H1 (cell line): ENCODE data around the gene SOX6. TPM values are rescaled to one million over a fixed set of nuclear protein-coding genes. Genes with fewer than 3 reads are reported as not detected.

Source experiments
- CTCF ChIA-PET: fragments of 300-600 bp; sonication (Branson Sonifier 250); formaldehyde crosslinking; loops from one replicate; lab custom pipeline; 2021; ENCODE audit not compliant: partially characterized antibody; lab: Charles Lee
- POLR2A ChIA-PET: fragments of 300-600 bp; sonication (Branson Sonifier 250); formaldehyde crosslinking; loops from one replicate; lab custom pipeline; 2021; ENCODE audit warnings: inconsistent platforms; ENCODE audit not compliant: partially characterized antibody; lab: Charles Lee
- DNase-seq, 2 experiments: peaks; one replicate each; pipeline versions ENCODE4 v3.0.0 to v3.0.0-alpha.2; 2010 to 2022; ENCODE audit warnings: low spot score in 2 of 2, low read depth in 1 of 2, mixed read lengths in 1 of 2
- FAIRE-seq: peaks from 2 replicates; lab custom pipeline; 2011; peaks lifted over from hg19 to GRCh38; lab: Jason Lieb, UNC
- H2AFZ ChIP-seq: 2 replicates; pipeline ENCODE4 v1.8.1; 2012; ENCODE audit warnings: low read length, inconsistent platforms
- H2AK5ac ChIP-seq: 2 replicates; pipeline ENCODE4 v1.6.1; 2013; ENCODE audit warnings: low read depth, low read length
- H2BK120ac ChIP-seq: replicated peaks from 2 replicates; pipeline ENCODE3; 2013; ENCODE audit warnings: low read depth, low read length, inconsistent platforms
- H2BK12ac ChIP-seq: 2 replicates; pipeline ENCODE4 v1.6.1; 2013; ENCODE audit warnings: low read depth, low read length
- H2BK15ac ChIP-seq: 2 replicates; pipeline ENCODE4 v1.6.1; 2013; ENCODE audit warnings: low read length
- H2BK20ac ChIP-seq: 2 replicates; pipeline ENCODE4 v1.6.1; 2013; ENCODE audit warnings: low read length
- H2BK5ac ChIP-seq: 2 replicates; pipeline ENCODE4 v1.6.1; 2013; ENCODE audit warnings: low read depth, low read length
- H3K14ac ChIP-seq: 2 replicates; pipeline ENCODE4 v1.6.1; 2013; ENCODE audit warnings: inconsistent platforms; ENCODE audit not compliant: insufficient read length
- H3K18ac ChIP-seq: 2 replicates; pipeline ENCODE4 v1.6.1; 2013; ENCODE audit warnings: low read length; ENCODE audit errors: extremely low read depth
- H3K23ac ChIP-seq: 2 replicates; pipeline ENCODE4 v1.6.1; 2013; ENCODE audit warnings: inconsistent platforms; ENCODE audit not compliant: insufficient read length
- H3K23me2 ChIP-seq: 2 replicates; pipeline ENCODE4 v1.6.1; 2013; ENCODE audit warnings: low read depth, low read length
- H3K27ac ChIP-seq: 2 replicates; pipeline ENCODE4 v1.6.1; 2011; ENCODE audit warnings: low read depth, low read length, inconsistent platforms
- H3K27me3 ChIP-seq, 4 experiments: replicated peaks in 1 of 4; 1 replicate in 1 of 4; 2 replicates in 3 of 4; pipeline versions ENCODE4 v1.6.1 to v1.8.1; 2011 to 2013; ENCODE audit warnings: low read length in 3 of 4, mild to moderate bottlenecking in 3 of 4, inconsistent platforms in 2 of 4, mixed read lengths in 2 of 4, moderate library complexity in 1 of 4; ENCODE audit not compliant: control insufficient read depth in 3 of 4, insufficient read depth in 3 of 4; ENCODE audit errors: extremely low read depth in 1 of 4
- H3K36me3 ChIP-seq, 4 experiments: 2 replicates each; pipeline versions ENCODE4 v1.6.1 to v1.8.1; 2011 to 2013; ENCODE audit warnings: mild to moderate bottlenecking in 4 of 4, low read length in 3 of 4, moderate library complexity in 2 of 4, control low read depth in 1 of 4, inconsistent platforms in 1 of 4; ENCODE audit not compliant: insufficient read depth in 4 of 4, control insufficient read depth in 2 of 4
- H3K4ac ChIP-seq: replicated peaks from 2 replicates; pipeline ENCODE3; 2013; ENCODE audit warnings: low read length, low read depth, mixed read lengths, inconsistent platforms; ENCODE audit not compliant: insufficient read length
- H3K4me1 ChIP-seq, 4 experiments: replicated peaks in 1 of 4; 1 replicate in 1 of 4; 2 replicates in 3 of 4; pipeline versions ENCODE4 v1.6.1 to v1.8.1; 2011 to 2013; ENCODE audit warnings: low read length in 3 of 4, inconsistent platforms in 2 of 4, mixed read lengths in 1 of 4; ENCODE audit not compliant: insufficient read depth in 4 of 4, control insufficient read depth in 3 of 4
- H3K4me2 ChIP-seq, 2 experiments: 2 replicates each; pipeline versions ENCODE4 v1.6.1 to v1.8.1; 2011 to 2013; ENCODE audit warnings: low read depth in 2 of 2, low read length in 2 of 2, control low read depth in 1 of 2, inconsistent platforms in 1 of 2, mild to moderate bottlenecking in 1 of 2; ENCODE audit not compliant: insufficient read depth in 1 of 2
- H3K4me3 ChIP-seq, 4 experiments: fragments of 200-600, 300-600 bp in 1 of 4; sonication (generic), shearing (Covaris generic), sonication (Bioruptor Twin) in 1 of 4; 2 replicates each; pipeline versions ENCODE4 v1.5.1 to v1.8.1; 2011 to 2016; ENCODE audit warnings: low read length in 4 of 4, low read depth in 3 of 4, control low read depth in 2 of 4, inconsistent platforms in 2 of 4, mild to moderate bottlenecking in 2 of 4, mixed read lengths in 1 of 4, moderate library complexity in 1 of 4; ENCODE audit not compliant: insufficient read depth in 2 of 4; ENCODE audit errors: extremely low read depth in 1 of 4
- H3K56ac ChIP-seq: replicated peaks from 2 replicates; pipeline ENCODE3; 2013; ENCODE audit warnings: low read depth, mild to moderate bottlenecking, mixed read lengths, low read length, inconsistent platforms; ENCODE audit not compliant: insufficient read length
- H3K79me1 ChIP-seq: 2 replicates; pipeline ENCODE4 v1.6.1; 2013; ENCODE audit warnings: low read depth, low read length, control low read depth
- H3K79me2 ChIP-seq, 2 experiments: 2 replicates each; pipeline versions ENCODE4 v1.6.1 to v1.8.1; 2012 to 2013; ENCODE audit warnings: low read length in 2 of 2, mild to moderate bottlenecking in 2 of 2, inconsistent platforms in 1 of 2; ENCODE audit not compliant: insufficient read depth in 2 of 2, control insufficient read depth in 1 of 2
- H3K9ac ChIP-seq, 4 experiments: replicated peaks in 1 of 4; 1 replicate in 1 of 4; 2 replicates in 3 of 4; pipeline versions ENCODE4 v1.6.1 to v1.8.1; 2011 to 2013; ENCODE audit warnings: low read depth in 3 of 4, low read length in 3 of 4, control low read depth in 2 of 4, mild to moderate bottlenecking in 2 of 4, moderate library complexity in 2 of 4, inconsistent platforms in 1 of 4; ENCODE audit errors: extremely low read depth in 1 of 4
- H3K9me3 ChIP-seq, 2 experiments: 2 replicates each; pipeline versions ENCODE4 v1.6.1 to v1.8.1; 2012 to 2013; ENCODE audit warnings: mild to moderate bottlenecking in 2 of 2, moderate library complexity in 2 of 2, control low read depth in 1 of 2, inconsistent platforms in 1 of 2, low read depth in 1 of 2, low read length in 1 of 2, mixed read lengths in 1 of 2; ENCODE audit not compliant: insufficient read depth in 2 of 2
- H4K20me1 ChIP-seq, 2 experiments: replicated peaks in 1 of 2; 2 replicates each; pipeline versions ENCODE3 to v1.8.1; 2011 to 2013; ENCODE audit warnings: inconsistent platforms in 2 of 2, low read length in 2 of 2, mild to moderate bottlenecking in 1 of 2; ENCODE audit not compliant: insufficient read depth in 2 of 2, control insufficient read depth in 1 of 2
- H4K5ac ChIP-seq: 2 replicates; pipeline ENCODE4 v1.6.1; 2013; ENCODE audit warnings: low read length, low read depth, mixed read lengths, inconsistent platforms; ENCODE audit not compliant: insufficient read length
- H4K8ac ChIP-seq: 2 replicates; pipeline ENCODE4 v1.8.0; 2013; ENCODE audit warnings: mild to moderate bottlenecking, moderate library complexity, low read length, inconsistent platforms; ENCODE audit not compliant: insufficient read depth; ENCODE audit errors: extremely low read depth
- H4K91ac ChIP-seq: replicated peaks from 2 replicates; pipeline ENCODE3; 2013; ENCODE audit warnings: low read length, mixed read lengths, inconsistent platforms; ENCODE audit not compliant: insufficient read length
- ASH2L ChIP-seq: fragments of 200-600, 300-600 bp; sonication (generic); IDR thresholded peaks from one replicate; pipeline ENCODE4 v1.7.1; 2017; ENCODE audit warnings: low read length
- CBX8 ChIP-seq: fragments of 300-800, 300-1000 bp; sonication (generic); IDR thresholded peaks from 2 replicates; pipeline ENCODE4 v1.7.1; 2016; ENCODE audit warnings: low read depth, low read length, borderline replicate concordance
- KDM5A ChIP-seq: fragments of 200-600 bp; IDR thresholded peaks from 2 replicates; pipeline ENCODE4 v1.7.1; 2012; ENCODE audit warnings: mild to moderate bottlenecking, low read length, inconsistent platforms, mixed read lengths
- MAFK ChIP-seq: IDR thresholded peaks from 2 replicates; pipeline ENCODE4 v1.6.1; 2012; ENCODE audit warnings: low read depth, mild to moderate bottlenecking, improper control_type of control experiment, low read length
- POLR2A ChIP-seq, 2 experiments: IDR thresholded peaks; 1 replicate in 1 of 2; 2 replicates in 1 of 2; pipeline ENCODE4 v1.6.1; 2011; ENCODE audit warnings: low read depth in 2 of 2, low read length in 2 of 2, mild to moderate bottlenecking in 2 of 2; ENCODE audit errors: control extremely low read depth in 1 of 2
- POLR2AphosphoS5 ChIP-seq: IDR thresholded peaks from 2 replicates; pipeline ENCODE4 v1.6.1; 2011; ENCODE audit warnings: low read depth, low read length
- TBP ChIP-seq: IDR thresholded peaks from 2 replicates; pipeline ENCODE4 v1.6.1; 2011; ENCODE audit warnings: low read depth, low read length, improper control_type of control experiment
- USF2 ChIP-seq: IDR thresholded peaks from 2 replicates; pipeline ENCODE4 v1.6.1; 2011; ENCODE audit warnings: low read length, improper control_type of control experiment
- ZNF274 ChIP-seq: IDR thresholded peaks from 2 replicates; pipeline ENCODE4 v1.7.0; 2012; ENCODE audit warnings: low read length, borderline replicate concordance; ENCODE audit errors: extremely low read depth
- WGBS, 2 experiments: shearing (Covaris generic) in 1 of 2; methylation state at CpG; one replicate each; pipeline versions ENCODE4 v1.1.6 to v1.1.7; 2013 to 2015; ENCODE audit warnings: low lambda C conversion rate in 2 of 2, mixed read lengths in 2 of 2, inconsistent platforms in 1 of 2, low coverage in 1 of 2, missing lambda C conversion rate in 1 of 2; ENCODE audit not compliant: insufficient replicate concordance in 2 of 2, insufficient coverage in 1 of 2, insufficient read length in 1 of 2; ENCODE audit errors: extremely low coverage in 1 of 2, missing lambda C conversion rate in 1 of 2; 5-methylcytosine and 5-hydroxymethylcytosine counted together
- polyA plus RNA-seq, 7 experiments: library from polyadenylated mRNA; depleted of rRNA in 3 of 7; stranded (reverse) in 5 of 7; unstranded in 2 of 7; fragments of >200 nt in 5 of 7; fragments of 200-250 nt in 2 of 7; gene quantifications; 1 replicate in 5 of 7; 2 replicates in 1 of 7; 4 replicates in 1 of 7; pipeline versions ENCODE4 v1.2.1 to v1.2.3, GENCODE V29; 2011 to 2013; ENCODE audit warnings: missing spikeins in 2 of 7, mixed read lengths in 2 of 7
- total RNA-seq: library from RNA; stranded (reverse); fragmentation: NEBNext Ultra II Directional; extraction: Animal tissue kit (Norgen Biotek cat#: 25700); gene quantifications from 2 replicates; pipeline ENCODE4 v1.2.1, GENCODE V29; 2021
- TF ChIP-seq, protein P1 (sequence below): IDR thresholded peaks from 2 replicates; pipeline ENCODE4 v1.6.1; 2011; ENCODE audit warnings: low read depth, mild to moderate bottlenecking, low read length; ENCODE audit not compliant: insufficient read depth

The SOX6 gene
- total and polyA plus RNA-seq, 2 of the 8 experiments (the other 6 are each of a cell fraction or from before 2014, with no cell fraction given): 0.09 TPM; not detected in 1

DNA sequence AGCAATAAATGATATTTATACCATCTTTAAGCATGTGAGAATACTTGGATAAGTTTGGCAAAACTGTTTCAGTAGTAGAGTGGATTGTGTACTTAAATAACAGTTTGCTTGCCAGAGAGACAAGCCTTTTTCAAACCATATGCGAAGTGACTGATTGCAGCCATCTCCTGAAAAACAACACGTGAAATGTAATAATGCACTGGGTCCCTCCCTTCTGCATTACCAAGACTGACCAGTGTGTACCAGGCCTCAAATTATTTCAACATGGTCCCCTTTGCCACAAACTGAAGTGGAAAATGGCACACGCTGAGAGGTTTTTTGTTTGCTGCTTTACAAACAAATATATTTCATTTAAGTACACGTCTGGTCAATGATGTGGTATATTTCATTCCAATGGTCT lies 337.4 kb downstream of the SOX6 start:
- ChIA-PET CTCF (no interaction called here), POLR2A (no interaction called here)
- Histone ChIP-seq H2AFZ (no peak overlapping the region), H3K79me2 (no peaks in the 10 kb centered on the region), H2BK120ac (no peak overlapping the region), H3K23ac (no peak overlapping the region), H4K20me1 (no peaks in the 10 kb centered on the region), H3K14ac (no peak overlapping the region), H3K56ac (no peak overlapping the region), H2BK12ac (no peak overlapping the region), H3K36me3 (no peaks in the 10 kb centered on the region), H3K4me1 (peaks cover 0 to 3% (median under 1%) of the 10 kb centered on the region in 4 experiments; a peak in 1 of 7 replicates), H3K18ac (no peak overlapping the region), H3K9ac (no peak overlapping the region), H3K23me2 (no peaks in the 10 kb centered on the region), H3K4me2 (no peak overlapping the region), H3K9me3 (no peaks in the 10 kb centered on the region), H3K79me1 (no peaks in the 10 kb centered on the region), H4K8ac (no peak overlapping the region), H4K5ac (no peak overlapping the region), H2AK5ac (no peak overlapping the region), H2BK15ac (no peak overlapping the region), H3K4me3 (no peak overlapping the region), H3K4ac (no peak overlapping the region), H2BK20ac (no peak overlapping the region), H2BK5ac (no peak overlapping the region), H4K91ac (no peak overlapping the region), H3K27ac (no peak overlapping the region), H3K27me3 (peaks cover 0 to 1% (median 0%) of the 10 kb centered on the region in 4 experiments; a peak in 1 of 7 replicates)
- FAIRE-seq (no peak), DNase-seq (no peak)
- TF ChIP-seq POLR2AphosphoS5 (no peak), CBX8 (no peak), ZNF274 (no peak), ASH2L (no peak), USF2 (no peak), POLR2A (IDR thresholded peaks at IDR 0.05; ENCODE audit: control extremely low read depth in 1 of 2, low read depth in 2 of 2, low read length in 2 of 2) (no peak), MAFK (no peak), KDM5A (no peak), TBP (no peak)
- TF ChIP-seq, protein P1, sequence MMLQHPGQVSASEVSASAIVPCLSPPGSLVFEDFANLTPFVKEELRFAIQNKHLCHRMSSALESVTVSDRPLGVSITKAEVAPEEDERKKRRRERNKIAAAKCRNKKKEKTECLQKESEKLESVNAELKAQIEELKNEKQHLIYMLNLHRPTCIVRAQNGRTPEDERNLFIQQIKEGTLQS: no peak
- WGBS, 2 experiments: 94% methylated on average over 4 of the region's 4 CpGs; no CpG with 5 or more reads in 1 of the 2 experiments
